ENCODE measurements around the gene NKAIN2.
"Not testable (repeated sequence)": the region's sequence is repeated elsewhere in the genome, so short reads cannot be mapped to it uniquely, and the experiment has no call there.

Gene NKAIN2

GRCh38 chr6:123967905-123968304, 164.2 kb downstream of the NKAIN2 start:
- no peak for DNase-seq
- H3K9me3 Mint-ChIP-seq, result no peaks in the 10 kb centered on the region
- H3K36me3 Mint-ChIP-seq (ENCODE audit: low read depth), result no peaks in the 10 kb centered on the region
- no peaks in the 10 kb centered on the region for H3K4me1 Mint-ChIP-seq
- H3K27ac Mint-ChIP-seq, result peak overlapping the region; percentile 32
- no peaks in the 10 kb centered on the region for H3K27me3 Mint-ChIP-seq (ENCODE audit: low read depth, poor library complexity)
- TF ChIP-seq CTCF (IDR thresholded peaks at IDR 0.05), result no peak
- no peak overlapping the region for H3K4me3 Mint-ChIP-seq

GRCh38 chr6:123972600-123973294, 169.1 kb downstream of the NKAIN2 start:
- peaks cover 7% of the 10 kb centered on the region for H3K9me3 Mint-ChIP-seq
- TF ChIP-seq CTCF (IDR thresholded peaks at IDR 0.05), result no peak
- H3K27ac Mint-ChIP-seq, result no peak overlapping the region
- H3K4me1 Mint-ChIP-seq, result peaks cover 3% of the 10 kb centered on the region
- no peaks in the 10 kb centered on the region for H3K27me3 Mint-ChIP-seq (ENCODE audit: low read depth, poor library complexity)
- no peak overlapping the region for H3K4me3 Mint-ChIP-seq
- H3K36me3 Mint-ChIP-seq (ENCODE audit: low read depth), result no peaks in the 10 kb centered on the region
- DNase-seq, result no peak

- no peak overlapping the region for H3K27ac Mint-ChIP-seq
- H3K27me3 Mint-ChIP-seq (ENCODE audit: low read depth, poor library complexity), result no peaks in the 10 kb centered on the region
- no peak for DNase-seq
- peaks cover 9% of the 10 kb centered on the region for H3K4me1 Mint-ChIP-seq
- no peaks in the 10 kb centered on the region for H3K36me3 Mint-ChIP-seq (ENCODE audit: low read depth)
- no peak for TF ChIP-seq CTCF (IDR thresholded peaks at IDR 0.05)
- H3K9me3 Mint-ChIP-seq, result peaks cover 3% of the 10 kb centered on the region
- H3K4me3 Mint-ChIP-seq, result no peak overlapping the region
Measured at GRCh38 chr6:123980311-123980710, 176.6 kb downstream of the NKAIN2 start.

GRCh38 chr6:123986938-123987337, 183.3 kb downstream of the NKAIN2 start:
- Mint-ChIP-seq H3K27ac (no peak overlapping the region), H3K9me3 (no peaks in the 10 kb centered on the region), H3K36me3 (ENCODE audit: low read depth) (no peaks in the 10 kb centered on the region), H3K4me1 (peaks cover 6% of the 10 kb centered on the region), H3K4me3 (no peak overlapping the region), H3K27me3 (ENCODE audit: low read depth, poor library complexity) (no peaks in the 10 kb centered on the region)
- DNase-seq, result no peak
- TF ChIP-seq CTCF (IDR thresholded peaks at IDR 0.05), result no peak

- not testable (repeated sequence) for H3K27me3 Mint-ChIP-seq (ENCODE audit: low read depth, poor library complexity); H3K4me1 Mint-ChIP-seq; H3K9me3 Mint-ChIP-seq; H3K4me3 Mint-ChIP-seq; DNase-seq; H3K27ac Mint-ChIP-seq; H3K36me3 Mint-ChIP-seq (ENCODE audit: low read depth)
Measured at GRCh38 chr6:123989918-123990317, 186.3 kb downstream of the NKAIN2 start.

GRCh38 chr6:123990376-123990775, 186.7 kb downstream of the NKAIN2 start:
- no peak for DNase-seq
- H3K27me3 Mint-ChIP-seq (ENCODE audit: low read depth, poor library complexity), result no peaks in the 10 kb centered on the region
- TF ChIP-seq CTCF (IDR thresholded peaks at IDR 0.05), result no peak
- no peaks in the 10 kb centered on the region for H3K9me3 Mint-ChIP-seq
- no peaks in the 10 kb centered on the region for H3K4me1 Mint-ChIP-seq
- H3K36me3 Mint-ChIP-seq (ENCODE audit: low read depth), result no peaks in the 10 kb centered on the region
- no peak overlapping the region for H3K4me3 Mint-ChIP-seq
- H3K27ac Mint-ChIP-seq, result no peak overlapping the region
